H1 (cell line): ENCODE data around the gene ZNF789. TPM values are rescaled to one million over a fixed set of nuclear protein-coding genes. Genes with fewer than 3 reads are reported as not detected.

ENCODE experiments used
- CTCF ChIA-PET: fragments of 300-600 bp; sonication (Branson Sonifier 250); formaldehyde crosslinking; loops from one replicate; lab custom pipeline; 2021; ENCODE audit not compliant: partially characterized antibody; lab: Charles Lee
- POLR2A ChIA-PET: fragments of 300-600 bp; sonication (Branson Sonifier 250); formaldehyde crosslinking; loops from one replicate; lab custom pipeline; 2021; ENCODE audit warnings: inconsistent platforms; ENCODE audit not compliant: partially characterized antibody; lab: Charles Lee
- DNase-seq, 2 experiments: peaks; one replicate each; pipeline versions ENCODE4 v3.0.0 to v3.0.0-alpha.2; 2010 to 2022; ENCODE audit warnings: low spot score in 2 of 2, low read depth in 1 of 2, mixed read lengths in 1 of 2
- FAIRE-seq: peaks from 2 replicates; lab custom pipeline; 2011; peaks lifted over from hg19 to GRCh38; lab: Jason Lieb, UNC
- H2AFZ ChIP-seq: 2 replicates; pipeline ENCODE4 v1.8.1; 2012; ENCODE audit warnings: low read length, inconsistent platforms
- H2AK5ac ChIP-seq: 2 replicates; pipeline ENCODE4 v1.6.1; 2013; ENCODE audit warnings: low read depth, low read length
- H2BK120ac ChIP-seq: replicated peaks from 2 replicates; pipeline ENCODE3; 2013; ENCODE audit warnings: low read depth, low read length, inconsistent platforms
- H2BK12ac ChIP-seq: 2 replicates; pipeline ENCODE4 v1.6.1; 2013; ENCODE audit warnings: low read depth, low read length
- H2BK15ac ChIP-seq: 2 replicates; pipeline ENCODE4 v1.6.1; 2013; ENCODE audit warnings: low read length
- H2BK20ac ChIP-seq: 2 replicates; pipeline ENCODE4 v1.6.1; 2013; ENCODE audit warnings: low read length
- H2BK5ac ChIP-seq: 2 replicates; pipeline ENCODE4 v1.6.1; 2013; ENCODE audit warnings: low read depth, low read length
- H3K14ac ChIP-seq: 2 replicates; pipeline ENCODE4 v1.6.1; 2013; ENCODE audit warnings: inconsistent platforms; ENCODE audit not compliant: insufficient read length
- H3K18ac ChIP-seq: 2 replicates; pipeline ENCODE4 v1.6.1; 2013; ENCODE audit warnings: low read length; ENCODE audit errors: extremely low read depth
- H3K23ac ChIP-seq: 2 replicates; pipeline ENCODE4 v1.6.1; 2013; ENCODE audit warnings: inconsistent platforms; ENCODE audit not compliant: insufficient read length
- H3K23me2 ChIP-seq: 2 replicates; pipeline ENCODE4 v1.6.1; 2013; ENCODE audit warnings: low read depth, low read length
- H3K27ac ChIP-seq: 2 replicates; pipeline ENCODE4 v1.6.1; 2011; ENCODE audit warnings: low read depth, low read length, inconsistent platforms
- H3K27me3 ChIP-seq, 4 experiments: replicated peaks in 1 of 4; 1 replicate in 1 of 4; 2 replicates in 3 of 4; pipeline versions ENCODE4 v1.6.1 to v1.8.1; 2011 to 2013; ENCODE audit warnings: low read length in 3 of 4, mild to moderate bottlenecking in 3 of 4, inconsistent platforms in 2 of 4, mixed read lengths in 2 of 4, moderate library complexity in 1 of 4; ENCODE audit not compliant: control insufficient read depth in 3 of 4, insufficient read depth in 3 of 4; ENCODE audit errors: extremely low read depth in 1 of 4
- H3K36me3 ChIP-seq, 4 experiments: 2 replicates each; pipeline versions ENCODE4 v1.6.1 to v1.8.1; 2011 to 2013; ENCODE audit warnings: mild to moderate bottlenecking in 4 of 4, low read length in 3 of 4, moderate library complexity in 2 of 4, control low read depth in 1 of 4, inconsistent platforms in 1 of 4; ENCODE audit not compliant: insufficient read depth in 4 of 4, control insufficient read depth in 2 of 4
- H3K4ac ChIP-seq: replicated peaks from 2 replicates; pipeline ENCODE3; 2013; ENCODE audit warnings: low read length, low read depth, mixed read lengths, inconsistent platforms; ENCODE audit not compliant: insufficient read length
- H3K4me1 ChIP-seq, 4 experiments: replicated peaks in 1 of 4; 1 replicate in 1 of 4; 2 replicates in 3 of 4; pipeline versions ENCODE4 v1.6.1 to v1.8.1; 2011 to 2013; ENCODE audit warnings: low read length in 3 of 4, inconsistent platforms in 2 of 4, mixed read lengths in 1 of 4; ENCODE audit not compliant: insufficient read depth in 4 of 4, control insufficient read depth in 3 of 4
- H3K4me2 ChIP-seq, 2 experiments: 2 replicates each; pipeline versions ENCODE4 v1.6.1 to v1.8.1; 2011 to 2013; ENCODE audit warnings: low read depth in 2 of 2, low read length in 2 of 2, control low read depth in 1 of 2, inconsistent platforms in 1 of 2, mild to moderate bottlenecking in 1 of 2; ENCODE audit not compliant: insufficient read depth in 1 of 2
- H3K4me3 ChIP-seq, 4 experiments: fragments of 200-600, 300-600 bp in 1 of 4; sonication (generic), shearing (Covaris generic), sonication (Bioruptor Twin) in 1 of 4; 2 replicates each; pipeline versions ENCODE4 v1.5.1 to v1.8.1; 2011 to 2016; ENCODE audit warnings: low read length in 4 of 4, low read depth in 3 of 4, control low read depth in 2 of 4, inconsistent platforms in 2 of 4, mild to moderate bottlenecking in 2 of 4, mixed read lengths in 1 of 4, moderate library complexity in 1 of 4; ENCODE audit not compliant: insufficient read depth in 2 of 4; ENCODE audit errors: extremely low read depth in 1 of 4
- H3K56ac ChIP-seq: replicated peaks from 2 replicates; pipeline ENCODE3; 2013; ENCODE audit warnings: low read depth, mild to moderate bottlenecking, mixed read lengths, low read length, inconsistent platforms; ENCODE audit not compliant: insufficient read length
- H3K79me1 ChIP-seq: 2 replicates; pipeline ENCODE4 v1.6.1; 2013; ENCODE audit warnings: low read depth, low read length, control low read depth
- H3K79me2 ChIP-seq, 2 experiments: 2 replicates each; pipeline versions ENCODE4 v1.6.1 to v1.8.1; 2012 to 2013; ENCODE audit warnings: low read length in 2 of 2, mild to moderate bottlenecking in 2 of 2, inconsistent platforms in 1 of 2; ENCODE audit not compliant: insufficient read depth in 2 of 2, control insufficient read depth in 1 of 2
- H3K9ac ChIP-seq, 4 experiments: replicated peaks in 1 of 4; 1 replicate in 1 of 4; 2 replicates in 3 of 4; pipeline versions ENCODE4 v1.6.1 to v1.8.1; 2011 to 2013; ENCODE audit warnings: low read depth in 3 of 4, low read length in 3 of 4, control low read depth in 2 of 4, mild to moderate bottlenecking in 2 of 4, moderate library complexity in 2 of 4, inconsistent platforms in 1 of 4; ENCODE audit errors: extremely low read depth in 1 of 4
- H3K9me3 ChIP-seq, 2 experiments: 2 replicates each; pipeline versions ENCODE4 v1.6.1 to v1.8.1; 2012 to 2013; ENCODE audit warnings: mild to moderate bottlenecking in 2 of 2, moderate library complexity in 2 of 2, control low read depth in 1 of 2, inconsistent platforms in 1 of 2, low read depth in 1 of 2, low read length in 1 of 2, mixed read lengths in 1 of 2; ENCODE audit not compliant: insufficient read depth in 2 of 2
- H4K20me1 ChIP-seq, 2 experiments: replicated peaks in 1 of 2; 2 replicates each; pipeline versions ENCODE3 to v1.8.1; 2011 to 2013; ENCODE audit warnings: inconsistent platforms in 2 of 2, low read length in 2 of 2, mild to moderate bottlenecking in 1 of 2; ENCODE audit not compliant: insufficient read depth in 2 of 2, control insufficient read depth in 1 of 2
- H4K5ac ChIP-seq: 2 replicates; pipeline ENCODE4 v1.6.1; 2013; ENCODE audit warnings: low read length, low read depth, mixed read lengths, inconsistent platforms; ENCODE audit not compliant: insufficient read length
- H4K8ac ChIP-seq: 2 replicates; pipeline ENCODE4 v1.8.0; 2013; ENCODE audit warnings: mild to moderate bottlenecking, moderate library complexity, low read length, inconsistent platforms; ENCODE audit not compliant: insufficient read depth; ENCODE audit errors: extremely low read depth
- H4K91ac ChIP-seq: replicated peaks from 2 replicates; pipeline ENCODE3; 2013; ENCODE audit warnings: low read length, mixed read lengths, inconsistent platforms; ENCODE audit not compliant: insufficient read length
- POLR2A ChIP-seq, 2 experiments: IDR thresholded peaks; 1 replicate in 1 of 2; 2 replicates in 1 of 2; pipeline ENCODE4 v1.6.1; 2011; ENCODE audit warnings: low read depth in 2 of 2, low read length in 2 of 2, mild to moderate bottlenecking in 2 of 2; ENCODE audit errors: control extremely low read depth in 1 of 2
- SIRT6 ChIP-seq: IDR thresholded peaks from one replicate; pipeline ENCODE4 v1.7.1; 2012; ENCODE audit warnings: low read length, inconsistent platforms
- WGBS, 2 experiments: shearing (Covaris generic) in 1 of 2; methylation state at CpG; one replicate each; pipeline versions ENCODE4 v1.1.6 to v1.1.7; 2013 to 2015; ENCODE audit warnings: low lambda C conversion rate in 2 of 2, mixed read lengths in 2 of 2, inconsistent platforms in 1 of 2, low coverage in 1 of 2, missing lambda C conversion rate in 1 of 2; ENCODE audit not compliant: insufficient replicate concordance in 2 of 2, insufficient coverage in 1 of 2, insufficient read length in 1 of 2; ENCODE audit errors: extremely low coverage in 1 of 2, missing lambda C conversion rate in 1 of 2; 5-methylcytosine and 5-hydroxymethylcytosine counted together
- polyA plus RNA-seq, 7 experiments: library from polyadenylated mRNA; depleted of rRNA in 3 of 7; stranded (reverse) in 5 of 7; unstranded in 2 of 7; fragments of >200 nt in 5 of 7; fragments of 200-250 nt in 2 of 7; gene quantifications; 1 replicate in 5 of 7; 2 replicates in 1 of 7; 4 replicates in 1 of 7; pipeline versions ENCODE4 v1.2.1 to v1.2.3, GENCODE V29; 2011 to 2013; ENCODE audit warnings: missing spikeins in 2 of 7, mixed read lengths in 2 of 7
- total RNA-seq: library from RNA; stranded (reverse); fragmentation: NEBNext Ultra II Directional; extraction: Animal tissue kit (Norgen Biotek cat#: 25700); gene quantifications from 2 replicates; pipeline ENCODE4 v1.2.1, GENCODE V29; 2021

Gene ZNF789
- total and polyA plus RNA-seq, 2 of the 8 experiments (the other 6 are each of a cell fraction or from before 2014, with no cell fraction given): 11.4 to 12.5 TPM

GRCh38 chr7:99451936-99452335 lies 20.8 kb upstream of the ZNF789 start:
- H3K56ac ChIP-seq: no peak overlapping the region
- H3K27ac ChIP-seq: no peak overlapping the region
- H4K8ac ChIP-seq: no peak overlapping the region
- peaks cover 7 to 30% of the 10 kb centered on the region in 2 experiments for H4K20me1 ChIP-seq
- ChIA-PET CTCF (interaction anchor here (0.9 kb wide), 1 partner anchor 9 kb away, joined by 3 read pairs; no protein-coding TSS in a partner anchor), POLR2A (interaction anchor here (1.2 to 7.3 kb wide), 4 partner anchors 10 to 24 kb away, joined by 3 to 100 read pairs (median 5); partner anchors contain the start of genes ATP5MF, CPSF4 and PTCD1)
- H3K36me3 ChIP-seq: peaks cover 38 to 83% (median 69%) of the 10 kb centered on the region in 4 experiments
- no peak overlapping the region for H2BK120ac ChIP-seq
- no peaks in the 10 kb centered on the region for H3K79me1 ChIP-seq
- no peak overlapping the region for H3K23ac ChIP-seq
- no peaks in the 10 kb centered on the region for H3K79me2 ChIP-seq
- no peak overlapping the region for H3K4me2 ChIP-seq
- no peak overlapping the region for H2BK5ac ChIP-seq
- no peaks in the 10 kb centered on the region for H3K9me3 ChIP-seq
- H3K9ac ChIP-seq: no peak overlapping the region
- H3K14ac ChIP-seq: no peak overlapping the region
- no peak overlapping the region for H3K4ac ChIP-seq
- no peaks in the 10 kb centered on the region for H3K23me2 ChIP-seq
- H3K18ac ChIP-seq: no peak overlapping the region
- no peak overlapping the region for H4K5ac ChIP-seq
- no peak for DNase-seq
- TF ChIP-seq POLR2A (IDR thresholded peaks at IDR 0.05; ENCODE audit: control extremely low read depth in 1 of 2, low read depth in 2 of 2, low read length in 2 of 2): peak in 1 of 2 experiments; percentile 30; a peak in 1 of 3 replicates
- TF ChIP-seq SIRT6: no peak
- no peaks in the 10 kb centered on the region for H3K27me3 ChIP-seq
- no peak overlapping the region for H2BK12ac ChIP-seq
- no peak overlapping the region for H4K91ac ChIP-seq
- FAIRE-seq: no peak
- no peaks in the 10 kb centered on the region for H3K4me1 ChIP-seq
- no peak overlapping the region for H2BK15ac ChIP-seq
- no peak overlapping the region for H2AK5ac ChIP-seq
- H2AFZ ChIP-seq: no peak overlapping the region
- WGBS, 2 experiments: 92% methylated on average over 8 of the region's 8 CpGs; no CpG with 5 or more reads in 1 of the 2 experiments
- H2BK20ac ChIP-seq: no peak overlapping the region
- H3K4me3 ChIP-seq: no peak overlapping the region
